ENCODE results near the gene PRR36.
"Not testable (repeated sequence)": the region's sequence is repeated elsewhere in the genome, so short reads cannot be mapped to it uniquely, and the experiment has no call there.

Gene PRR36

DNA sequence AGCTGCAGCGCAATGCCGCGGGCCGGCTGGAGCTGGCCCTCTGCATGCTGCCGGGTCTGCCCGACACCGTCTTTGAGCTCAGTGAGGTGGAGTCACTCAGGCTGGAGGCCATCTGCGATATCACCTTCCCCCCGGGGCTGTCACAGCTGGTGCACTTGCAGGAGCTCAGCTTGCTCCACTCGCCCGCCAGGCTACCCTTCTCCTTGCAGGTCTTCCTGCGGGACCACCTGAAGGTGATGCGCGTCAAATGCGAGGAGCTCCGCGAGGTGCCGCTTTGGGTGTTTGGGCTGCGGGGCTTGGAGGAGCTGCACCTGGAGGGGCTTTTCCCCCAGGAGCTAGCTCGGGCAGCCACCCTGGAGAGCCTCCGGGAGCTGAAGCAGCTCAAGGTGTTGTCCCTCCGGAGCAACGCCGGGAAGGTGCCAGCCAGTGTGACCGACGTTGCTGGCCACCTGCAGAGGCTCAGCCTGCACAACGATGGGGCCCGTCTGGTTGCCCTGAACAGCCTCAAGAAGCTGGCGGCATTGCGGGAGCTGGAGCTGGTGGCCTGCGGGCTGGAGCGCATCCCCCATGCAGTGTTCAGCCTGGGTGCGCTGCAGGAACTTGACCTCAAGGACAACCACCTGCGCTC lies 25.7 kb upstream of the PRR36 start:
- DNase-seq (ENCODE audit: low read depth in 1 of 2, low spot score in 1 of 2) = no peak

DNA sequence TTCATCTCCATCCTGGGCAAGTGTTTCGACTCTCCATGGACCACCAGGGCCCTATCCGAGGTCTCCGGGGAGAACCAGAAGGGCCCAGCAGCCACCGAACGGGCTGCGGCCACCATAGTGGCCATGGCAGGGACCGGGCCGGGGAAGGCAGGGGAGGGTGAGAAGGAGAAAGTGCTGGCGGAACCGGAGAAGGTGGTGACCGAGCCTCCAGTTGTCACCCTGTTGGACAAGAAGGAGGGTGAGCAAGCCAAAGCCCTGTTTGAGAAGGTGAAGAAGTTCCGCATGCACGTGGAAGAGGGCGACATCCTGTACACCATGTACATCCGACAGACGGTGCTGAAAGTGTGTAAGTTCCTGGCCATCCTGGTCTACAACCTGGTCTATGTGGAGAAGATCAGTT lies 24.8 kb upstream of the PRR36 start:
- no peak for DNase-seq (ENCODE audit: low read depth in 1 of 2, low spot score in 1 of 2)

DNA sequence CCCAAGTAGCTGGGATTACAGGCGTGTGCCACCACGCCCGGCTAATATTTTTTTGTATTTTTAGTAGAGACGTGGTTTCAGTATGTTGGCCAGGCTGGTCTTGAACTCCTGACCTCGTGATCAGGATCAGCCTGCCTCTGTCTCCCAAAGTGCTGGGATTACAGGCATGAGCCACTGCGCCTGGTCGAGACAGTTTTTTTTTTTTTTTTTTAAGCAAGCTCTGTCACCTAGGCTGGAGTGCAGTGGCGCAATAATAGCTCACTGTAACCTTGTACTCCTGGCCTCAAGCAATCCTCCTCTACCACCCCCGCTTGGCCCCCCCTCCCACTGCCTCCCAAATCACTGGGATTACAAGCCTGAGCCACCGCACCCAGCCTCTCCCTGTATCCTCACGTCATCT lies 23.1 kb upstream of the PRR36 start:
- no peak for DNase-seq (ENCODE audit: low read depth in 1 of 2, low spot score in 1 of 2)

DNA sequence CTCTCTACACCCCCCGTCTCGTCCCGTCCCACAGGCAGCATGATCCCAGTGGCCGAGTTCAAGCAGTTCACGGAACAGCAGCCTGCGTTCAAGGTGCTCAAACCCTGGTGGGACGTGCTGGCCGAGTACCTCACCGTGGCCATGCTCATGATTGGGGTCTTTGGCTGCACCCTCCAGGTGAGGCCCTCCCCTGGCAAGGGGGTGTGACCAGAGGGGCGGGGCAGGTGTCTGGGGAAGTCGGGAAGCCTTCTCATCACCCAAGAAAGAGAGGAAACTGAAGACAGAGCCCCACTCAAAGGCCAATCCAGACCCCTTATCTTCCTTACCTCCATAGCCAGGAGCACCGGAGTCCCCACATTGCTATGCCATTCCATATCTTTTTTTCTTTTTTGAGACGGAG lies 21.4 kb upstream of the PRR36 start:
- no peak for DNase-seq (ENCODE audit: low read depth in 1 of 2, low spot score in 1 of 2)

DNA sequence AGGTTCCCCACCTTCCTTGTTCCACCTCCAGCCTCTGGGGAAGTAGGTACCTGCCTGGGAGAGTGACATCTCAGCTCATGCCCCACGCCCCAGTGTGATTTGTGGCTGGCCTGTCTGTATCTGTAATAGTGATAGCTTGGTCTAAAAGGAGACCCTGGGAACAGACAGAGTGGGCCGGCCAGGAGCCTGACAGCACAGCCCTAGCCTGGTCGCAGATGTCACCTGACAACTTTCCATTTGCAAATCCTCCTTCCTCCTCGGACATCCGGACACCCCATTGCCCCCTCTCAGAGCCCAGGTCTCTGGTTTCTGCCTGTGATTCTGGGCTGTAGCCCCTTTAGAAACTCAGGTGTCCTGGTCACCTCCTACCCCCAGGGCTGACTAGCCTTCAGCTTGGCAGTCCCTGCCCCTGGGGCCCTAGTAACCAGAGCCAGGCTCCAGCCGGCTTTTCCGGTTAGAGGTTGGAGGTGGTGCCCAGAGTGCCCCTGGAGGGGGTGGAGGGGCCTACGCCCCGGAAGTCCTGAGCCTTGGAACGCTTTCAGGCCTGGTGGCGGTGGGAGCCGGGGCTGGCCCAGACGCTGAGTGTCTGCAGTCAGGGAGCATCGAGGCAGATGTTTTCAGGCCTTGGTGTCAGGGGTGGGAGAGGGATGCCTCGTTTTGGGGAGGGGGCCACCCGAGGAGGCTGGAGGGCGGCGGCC lies 20.6 kb upstream of the PRR36 start:
- DNase-seq (ENCODE audit: low read depth in 1 of 2, low spot score in 1 of 2) = no peak

DNA sequence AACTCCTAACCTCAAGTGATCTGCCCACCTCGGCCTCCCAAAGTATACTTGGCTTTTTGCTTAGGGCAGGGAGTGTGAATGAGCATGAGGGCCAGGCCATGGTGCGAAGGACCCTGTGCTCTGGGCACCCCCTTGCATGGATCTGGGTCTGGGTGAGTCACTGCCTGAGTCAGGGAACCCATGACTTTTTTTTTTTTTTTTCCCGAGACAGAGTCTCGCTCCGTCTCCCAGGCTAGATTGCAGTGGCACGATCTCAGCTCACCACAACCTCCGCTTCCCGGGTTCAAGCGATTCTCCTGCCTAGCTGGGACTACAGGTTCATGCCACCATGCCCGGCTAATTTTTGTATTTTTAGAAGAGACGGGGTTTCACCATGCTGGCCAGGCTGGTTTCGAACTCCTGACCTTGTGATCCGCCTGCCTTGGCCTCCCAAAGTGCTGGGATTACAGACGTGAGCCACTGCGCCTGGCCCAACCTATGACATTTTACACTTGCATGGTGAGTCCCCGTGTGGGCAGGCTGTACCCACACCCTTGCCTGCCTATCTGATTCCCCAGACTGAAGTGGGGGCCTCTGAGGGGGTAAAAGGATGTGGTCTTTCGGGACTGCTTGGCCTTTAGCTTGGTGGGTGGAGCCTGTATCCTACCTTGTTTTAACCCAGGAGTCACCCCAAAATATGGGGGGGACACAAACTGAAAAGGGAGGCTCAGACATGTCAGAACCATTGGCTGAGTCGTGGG lies 19.3 kb upstream of the PRR36 start:
- DNase-seq (ENCODE audit: low read depth in 1 of 2, low spot score in 1 of 2) = not testable (repeated sequence)

DNA sequence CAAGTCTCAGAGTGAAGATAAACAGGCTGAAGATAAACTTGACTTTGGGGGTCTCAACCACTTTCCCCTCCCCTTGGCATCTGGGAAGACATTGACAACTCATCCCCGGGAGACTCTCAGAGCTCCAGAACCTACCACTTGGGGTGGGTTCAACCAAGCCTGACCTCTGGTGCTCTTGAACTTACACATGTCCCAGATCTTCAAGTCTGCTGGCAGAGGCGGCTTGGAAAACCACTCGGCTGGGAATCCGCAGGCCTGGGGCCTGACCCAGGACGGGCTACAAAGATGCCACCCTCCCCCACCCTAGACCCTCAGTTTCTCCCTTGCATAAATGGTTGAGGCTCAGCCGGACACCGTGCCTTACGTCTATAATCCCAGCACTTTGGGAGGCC lies 14.6 kb upstream of the PRR36 start:
- no peak for DNase-seq (ENCODE audit: low read depth in 1 of 2, low spot score in 1 of 2)

DNA sequence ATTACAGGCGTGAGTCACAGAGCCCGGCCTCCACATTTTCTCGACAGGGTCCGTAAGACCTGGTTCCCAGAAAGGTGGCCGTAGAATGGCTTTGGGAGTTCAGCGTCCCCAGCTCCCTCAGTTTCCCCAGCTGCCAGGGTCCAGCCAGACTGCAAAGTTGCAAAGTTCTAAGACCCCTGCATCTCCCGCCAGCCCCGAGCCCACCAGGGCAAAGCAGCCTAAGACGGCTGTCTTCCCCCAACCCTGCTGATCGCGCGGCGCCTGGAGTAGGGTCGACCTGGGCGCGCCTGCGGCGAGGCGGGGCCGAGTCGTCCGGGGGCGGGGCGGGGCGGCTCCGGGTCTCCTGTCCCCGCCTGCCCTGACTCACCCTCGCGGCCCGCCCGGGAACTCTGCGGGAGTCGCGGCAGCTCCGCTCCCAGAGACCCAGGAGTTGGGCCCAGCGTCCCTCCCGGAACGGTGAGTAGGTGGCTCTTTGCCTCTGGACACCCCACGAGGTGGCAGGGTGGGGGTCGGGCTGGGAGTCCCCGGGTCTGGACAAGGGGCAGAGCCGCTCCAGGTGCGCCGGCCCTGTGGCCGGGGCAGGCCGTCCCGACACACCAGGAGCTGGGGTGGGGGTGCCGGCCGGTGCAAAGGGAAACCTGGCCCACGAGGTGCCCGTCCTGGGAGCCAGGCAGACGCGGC lies 14.1 kb upstream of the PRR36 start, which contains the start of gene LRRC8E:
LRRC8E (plus strand) TSS at position 366 of the 681 bp plus-strand sequence. CDS start 7,094 bp downstream, outside the sequence.
- no peak for DNase-seq (ENCODE audit: low read depth in 1 of 2, low spot score in 1 of 2)

DNA sequence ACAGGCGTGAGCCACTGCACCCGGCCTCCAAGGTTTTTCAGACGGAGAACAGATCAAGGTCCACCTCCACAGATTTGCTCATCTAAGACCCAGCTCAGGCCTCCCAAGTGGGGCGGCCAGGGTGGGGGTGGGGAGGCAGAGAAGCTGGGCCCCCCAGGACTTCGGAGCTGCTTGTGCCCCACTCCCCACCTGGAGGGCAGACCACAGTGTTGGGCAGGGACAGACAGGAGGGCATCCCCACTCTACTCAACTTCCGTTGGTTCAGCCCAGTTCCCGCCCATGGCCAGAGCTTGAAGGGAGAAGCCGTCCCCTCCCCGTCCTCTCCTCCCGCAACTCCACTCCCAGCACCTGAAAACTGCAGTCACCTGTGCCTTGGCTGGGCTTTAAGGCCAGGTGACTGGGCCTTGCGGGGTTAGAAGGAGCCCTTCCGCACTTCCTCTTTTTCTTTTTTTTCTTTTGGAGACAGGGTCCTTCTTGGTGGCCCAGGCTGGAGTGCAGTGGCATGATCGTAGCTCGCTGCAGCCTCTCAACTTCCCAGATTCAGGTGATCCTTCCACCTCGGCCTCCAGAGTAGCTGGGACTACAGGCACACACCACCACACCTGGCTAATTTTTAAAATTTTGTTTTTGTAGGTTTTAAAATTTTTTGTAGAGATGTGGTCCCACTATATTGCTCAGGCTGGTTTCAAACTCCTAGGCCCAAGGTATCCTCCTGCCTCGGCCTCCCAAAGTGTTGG lies 13.4 kb upstream of the PRR36 start:
- no peak for DNase-seq (ENCODE audit: low read depth in 1 of 2, low spot score in 1 of 2)

DNA sequence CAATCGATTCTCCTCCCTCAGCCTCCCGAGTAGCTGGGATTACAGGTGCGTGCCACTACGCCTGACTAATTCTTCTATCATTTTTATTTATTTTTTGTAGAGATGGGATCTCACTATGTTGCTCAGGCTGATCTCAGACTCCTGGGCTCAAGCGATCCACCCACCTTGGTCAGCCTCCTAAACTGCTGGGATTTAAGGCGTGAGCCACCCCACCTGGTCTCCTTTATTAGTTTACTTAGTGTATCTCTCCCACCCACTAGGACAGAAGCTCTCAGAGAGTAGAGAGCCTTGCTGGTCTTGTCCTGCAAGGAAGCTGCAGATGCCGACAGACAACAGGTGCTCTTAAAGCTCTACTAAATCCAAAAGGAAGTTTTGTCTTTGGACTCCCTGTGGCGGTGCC lies 11.6 kb upstream of the PRR36 start:
- DNase-seq (ENCODE audit: low read depth in 1 of 2, low spot score in 1 of 2) = no peak

DNA sequence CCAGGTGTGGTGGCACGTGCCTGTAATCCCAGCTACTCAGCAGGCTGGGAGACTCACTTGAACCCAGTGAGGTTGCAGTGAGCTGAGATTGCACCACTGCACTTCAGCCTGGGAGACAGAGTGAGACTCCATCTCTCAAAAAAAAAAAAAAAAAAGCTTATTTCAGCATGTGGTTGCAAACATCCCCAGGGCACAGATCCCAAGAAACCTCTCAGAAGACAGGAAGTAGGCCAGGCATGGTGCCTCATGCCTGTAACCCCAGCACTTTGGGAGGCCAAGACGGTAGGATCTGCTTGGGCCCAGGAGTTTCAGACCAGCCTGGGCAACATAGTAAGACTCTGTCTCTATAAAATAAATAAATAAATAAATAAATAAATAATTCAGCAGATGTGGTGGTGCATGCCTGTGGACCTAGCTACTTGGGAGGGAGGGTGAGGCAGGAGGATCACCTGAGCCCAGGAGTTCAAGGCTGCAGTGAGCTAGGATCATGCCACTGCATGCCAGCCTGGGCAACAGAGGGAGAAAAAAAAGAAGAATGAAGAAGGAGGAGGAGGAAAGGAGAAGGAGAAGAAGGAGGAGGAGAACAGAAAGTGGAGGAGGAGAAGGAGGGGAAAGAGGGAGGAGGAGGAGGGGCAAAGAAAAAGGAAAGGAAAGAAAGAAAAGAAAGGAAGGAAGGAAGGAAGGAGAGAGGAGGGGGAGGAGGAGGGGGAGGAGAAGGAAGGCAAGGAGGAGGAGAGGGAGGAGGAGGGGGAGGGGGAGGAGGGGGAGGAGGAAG lies 9.8 kb upstream of the PRR36 start:
- no peak for DNase-seq (ENCODE audit: low read depth in 1 of 2, low spot score in 1 of 2)

DNA sequence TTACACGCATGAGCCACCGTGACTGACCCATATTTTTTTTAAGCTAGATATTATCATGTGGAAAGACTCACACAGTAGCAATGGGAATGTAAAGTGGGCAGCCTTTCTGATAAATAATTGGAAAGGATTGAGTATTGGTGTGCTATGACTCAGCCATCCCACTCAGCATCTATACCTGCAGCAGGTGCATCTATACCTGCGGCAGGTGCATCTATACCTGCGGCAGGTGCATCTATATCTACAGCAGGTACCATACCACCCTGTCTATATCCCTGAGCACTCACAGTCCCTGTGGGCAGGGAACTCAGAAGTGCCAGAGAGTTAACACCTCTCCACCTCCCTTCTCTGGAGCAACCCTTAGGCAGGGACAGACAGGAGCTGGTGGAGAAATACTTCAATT lies 8.9 kb upstream of the PRR36 start:
- DNase-seq (ENCODE audit: low read depth in 1 of 2, low spot score in 1 of 2) = no peak

DNA sequence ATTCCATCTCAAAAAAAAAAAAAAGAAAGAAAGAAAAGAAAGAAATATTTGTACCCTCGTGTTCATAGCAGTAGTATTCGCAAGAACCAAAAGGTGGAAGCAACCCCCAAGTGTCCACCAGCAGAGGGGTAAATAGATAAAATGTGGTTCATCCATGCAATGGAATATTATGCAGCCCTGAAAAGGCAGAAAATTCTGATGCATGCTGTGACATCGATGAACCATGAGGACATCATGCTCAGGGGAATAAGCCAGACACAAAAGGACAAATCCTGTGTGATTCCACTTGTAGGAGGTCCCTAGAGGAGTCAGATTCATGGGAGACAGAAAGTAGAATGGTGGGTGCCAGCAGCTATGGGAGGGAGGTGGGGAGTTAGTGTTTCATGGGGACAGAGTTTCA lies 7.7 kb upstream of the PRR36 start:
- no peak for DNase-seq (ENCODE audit: low read depth in 1 of 2, low spot score in 1 of 2)

DNA sequence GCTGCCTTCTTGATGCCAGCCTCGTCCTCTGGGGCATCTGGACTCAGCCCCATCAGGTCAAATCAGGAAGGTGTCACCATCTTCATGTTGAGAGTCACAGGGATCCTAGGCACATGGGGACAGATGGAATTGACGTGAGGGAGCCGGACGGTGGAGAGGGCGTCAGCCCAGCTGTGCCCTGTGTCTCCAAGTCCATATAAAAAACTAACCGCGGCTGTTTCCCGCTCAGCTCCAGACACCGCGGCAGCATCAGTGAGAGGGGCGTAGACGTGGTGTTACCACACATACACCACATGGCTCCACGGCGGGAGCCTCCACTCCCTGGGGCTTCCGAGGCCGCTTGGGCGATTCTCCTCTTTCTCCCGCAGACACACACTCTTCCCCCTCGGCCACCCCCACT lies 5.6 kb upstream of the PRR36 start:
- DNase-seq (ENCODE audit: low read depth in 1 of 2, low spot score in 1 of 2) = no peak

DNA sequence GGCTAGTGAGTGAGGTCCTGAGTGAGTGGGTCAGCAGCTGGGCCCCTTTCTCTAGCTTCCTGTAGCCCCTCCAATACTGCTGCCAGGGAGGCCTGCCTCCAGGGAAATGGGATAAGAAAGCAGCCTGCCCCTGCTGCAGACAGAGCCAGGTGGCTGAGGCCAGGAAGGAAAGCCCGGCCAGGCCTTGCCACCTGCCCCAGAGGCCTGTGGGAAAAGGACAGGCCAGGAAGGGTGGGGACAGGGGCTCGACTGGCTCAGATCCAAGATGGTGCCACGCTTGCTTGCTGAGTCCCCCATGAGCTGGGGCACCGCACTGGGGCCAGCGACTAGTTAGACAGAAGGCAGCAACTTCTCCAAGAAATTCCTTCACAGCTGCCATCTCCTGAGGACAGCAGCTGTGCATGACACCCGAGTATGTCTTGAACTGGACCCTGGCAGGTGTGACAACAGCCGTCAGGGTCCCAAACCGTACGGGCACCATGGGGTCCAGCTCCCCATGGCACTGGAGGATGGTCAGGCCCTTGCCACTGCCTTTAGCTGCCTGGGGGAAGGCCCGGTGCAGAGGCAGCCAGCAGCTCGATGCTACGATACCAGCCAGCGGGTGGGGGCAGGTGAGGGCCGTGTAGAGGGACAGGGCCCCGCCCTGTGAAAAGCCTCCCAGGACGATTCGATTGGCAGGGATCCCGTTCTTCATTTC lies 5.1 kb upstream of the PRR36 start:
- no peak for DNase-seq (ENCODE audit: low read depth in 1 of 2, low spot score in 1 of 2)

DNA sequence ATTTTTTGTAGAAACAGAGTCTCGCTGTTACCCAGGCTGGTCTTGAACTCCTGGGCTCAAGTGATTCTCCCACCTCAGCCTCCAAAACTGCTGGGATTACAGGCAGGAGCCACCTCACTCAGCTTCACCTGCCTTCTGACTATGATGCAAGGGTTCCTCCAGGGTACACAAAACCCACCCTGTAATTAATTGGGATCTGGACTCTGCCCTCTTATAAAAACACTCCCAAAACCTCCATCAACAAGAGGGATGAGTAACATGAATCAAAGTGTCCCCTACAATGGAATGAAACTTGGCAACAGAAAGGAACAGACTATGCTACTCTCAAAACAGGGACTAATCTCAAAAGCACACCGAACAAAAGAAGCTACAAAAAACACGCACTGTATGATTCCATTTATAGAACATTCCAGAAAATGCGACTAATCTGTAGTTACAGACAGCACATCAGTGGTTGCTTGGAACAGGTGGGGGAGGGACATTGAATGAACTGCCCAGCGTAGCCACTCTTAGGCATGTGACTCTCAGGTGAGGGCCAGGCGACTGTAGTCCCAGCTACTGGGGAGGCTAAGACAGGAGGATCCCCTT lies 3.2 kb upstream of the PRR36 start:
- DNase-seq (ENCODE audit: low read depth in 1 of 2, low spot score in 1 of 2) = no peak

DNA sequence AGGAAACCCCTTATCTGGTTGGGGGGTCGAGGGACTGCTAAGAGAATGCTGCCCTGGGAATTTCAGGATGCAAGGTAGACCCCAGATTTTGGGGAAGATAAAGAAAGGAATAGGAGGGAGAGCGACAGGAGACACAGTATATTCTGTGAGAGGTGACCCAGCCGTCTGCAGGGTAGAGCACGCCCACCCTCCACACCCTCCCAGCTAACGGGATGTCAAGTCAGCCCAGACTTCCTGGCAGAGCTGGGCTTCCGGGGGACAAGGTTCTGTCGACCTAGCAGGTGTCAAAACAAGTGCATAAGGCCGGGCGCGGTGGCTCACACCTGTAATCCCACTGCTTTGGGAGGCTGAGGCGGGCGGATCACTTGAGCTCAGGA lies 695 bp upstream of the PRR36 start:
- DNase-seq (ENCODE audit: low read depth in 1 of 2, low spot score in 1 of 2) = no peak

DNA sequence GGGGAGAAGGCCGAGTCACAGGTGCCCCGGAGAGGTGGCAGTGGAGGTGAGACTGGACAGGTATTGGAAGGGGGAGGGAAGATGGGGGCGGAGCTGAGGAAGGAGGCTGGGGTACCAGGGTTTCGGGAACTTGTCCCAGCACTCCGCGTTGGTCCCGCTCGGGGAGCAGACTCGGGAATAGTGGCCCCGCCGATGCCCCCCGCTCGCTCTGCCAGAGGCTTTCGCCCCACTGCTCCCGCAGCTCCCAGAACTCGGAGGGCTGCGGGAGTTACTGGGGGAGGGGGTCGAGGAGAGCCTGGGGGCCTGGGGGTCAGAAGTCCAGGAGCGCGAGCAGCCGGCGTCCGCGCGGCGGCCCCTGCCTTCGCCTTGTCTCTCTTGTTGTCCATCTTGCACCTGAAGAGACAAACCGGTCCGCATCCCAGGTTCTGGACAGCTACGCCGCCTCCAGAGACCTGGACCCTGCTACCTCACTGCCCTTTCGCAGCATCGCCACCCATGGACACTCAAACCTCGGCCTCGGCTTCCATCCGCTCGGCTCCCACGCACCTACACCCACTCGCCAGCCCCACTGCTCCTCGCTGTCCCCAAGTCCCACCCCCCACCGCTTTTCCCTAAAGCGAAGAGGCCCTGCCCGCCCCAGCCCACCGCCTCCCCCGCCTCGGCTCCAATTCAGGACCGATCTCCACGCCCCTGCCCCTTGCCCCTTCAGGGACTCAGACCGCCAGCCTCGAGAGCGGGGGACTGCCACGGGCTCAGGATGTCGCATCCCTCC lies 700 bp downstream of the PRR36 start:
- DNase-seq (ENCODE audit: low read depth in 1 of 2, low spot score in 1 of 2) = no peak

Data from activated T-helper 1 cell treated with anti-CD3 and anti-CD28 coated beads, Interleukin-2, amount 50 U/mL, for 16 hours (primary cell).